Astrocyte (in vitro differentiated cells and primary cell): ENCODE measurements around the gene ZBTB8OS. TPM values are rescaled to one million over a fixed set of nuclear protein-coding genes. Genes with fewer than 3 reads are reported as not detected.
A peak's percentile ranks its signal among the peaks of the same experiment; 100 is the strongest.

Experiments used
- DNase-seq: peaks from one replicate; pipeline ENCODE4 v3.0.0-alpha.2; 2010; ENCODE audit warnings: low read depth
- FAIRE-seq: peaks from 2 replicates; lab custom pipeline; 2011; peaks lifted over from hg19 to GRCh38; lab: Jason Lieb, UNC
- H2AFZ ChIP-seq: 2 replicates; pipeline ENCODE4 v1.6.0; 2012; ENCODE audit warnings: low read depth, low read length, inconsistent platforms
- H3K27ac ChIP-seq: 2 replicates; pipeline ENCODE4 v1.5.1; 2011; ENCODE audit warnings: low read depth, low read length, inconsistent platforms
- H3K27me3 ChIP-seq: 2 replicates; pipeline ENCODE4 v1.6.0; 2011; ENCODE audit warnings: low read length, inconsistent platforms; ENCODE audit not compliant: insufficient read depth
- H3K36me3 ChIP-seq: 2 replicates; pipeline ENCODE4 v1.5.1; 2011; ENCODE audit warnings: low read length, inconsistent platforms; ENCODE audit not compliant: insufficient read depth
- H3K4me1 ChIP-seq: 2 replicates; pipeline ENCODE4 v1.5.1; 2011; ENCODE audit warnings: low read length, inconsistent platforms; ENCODE audit not compliant: insufficient read depth
- H3K4me2 ChIP-seq: 2 replicates; pipeline ENCODE4 v1.6.0; 2012; ENCODE audit warnings: low read length, inconsistent platforms
- H3K4me3 ChIP-seq: 2 replicates; pipeline ENCODE4 v1.5.1; 2011; ENCODE audit warnings: low read depth, mild to moderate bottlenecking, low read length, inconsistent platforms; ENCODE audit not compliant: insufficient read depth
- H3K79me2 ChIP-seq: 2 replicates; pipeline ENCODE4 v1.6.0; 2012; ENCODE audit warnings: mild to moderate bottlenecking, low read length, inconsistent platforms; ENCODE audit not compliant: insufficient read depth
- H3K9ac ChIP-seq: 2 replicates; pipeline ENCODE4 v1.6.0; 2012; ENCODE audit warnings: mild to moderate bottlenecking, low read length, inconsistent platforms
- H3K9me3 ChIP-seq: 2 replicates; pipeline ENCODE4 v1.5.1; 2012; ENCODE audit warnings: low read depth, mild to moderate bottlenecking, low read length, inconsistent platforms; ENCODE audit not compliant: insufficient read depth
- H4K20me1 ChIP-seq: 2 replicates; pipeline ENCODE4 v1.6.0; 2012; ENCODE audit warnings: low read length, inconsistent platforms; ENCODE audit not compliant: insufficient read depth
- H3K27ac Mint-ChIP-seq: one replicate; pipeline ENCODE4 v1.8.0; 2021; ENCODE audit warnings: mild to moderate bottlenecking, mixed read lengths; ENCODE audit not compliant: unreplicated experiment
- H3K27me3 Mint-ChIP-seq: one replicate; pipeline ENCODE4 v1.8.0; 2021; ENCODE audit warnings: low read depth, mixed read lengths; ENCODE audit not compliant: unreplicated experiment
- H3K36me3 Mint-ChIP-seq: one replicate; pipeline ENCODE4 v1.8.0; 2021; ENCODE audit warnings: low read depth, mixed read lengths; ENCODE audit not compliant: unreplicated experiment
- H3K4me1 Mint-ChIP-seq: one replicate; pipeline ENCODE4 v1.8.0; 2021; ENCODE audit warnings: low read depth, mixed read lengths; ENCODE audit not compliant: unreplicated experiment
- H3K4me3 Mint-ChIP-seq: one replicate; pipeline ENCODE4 v1.8.0; 2021; ENCODE audit warnings: mild to moderate bottlenecking, moderate library complexity, mixed read lengths; ENCODE audit not compliant: unreplicated experiment
- H3K9me3 Mint-ChIP-seq: one replicate; pipeline ENCODE4 v1.8.0; 2021; ENCODE audit warnings: mild to moderate bottlenecking, mixed read lengths; ENCODE audit not compliant: unreplicated experiment
- CTCF ChIP-seq: IDR thresholded peaks from 2 replicates; pipeline ENCODE4 v1.5.1; 2011; ENCODE audit warnings: low read depth, mild to moderate bottlenecking, inconsistent platforms, low read length, moderate library complexity; ENCODE audit not compliant: insufficient read depth
- EZH2 ChIP-seq: IDR thresholded peaks from 2 replicates; pipeline ENCODE4 v1.6.1; 2012; ENCODE audit warnings: mild to moderate bottlenecking, low read length, inconsistent platforms; ENCODE audit not compliant: insufficient read depth
- total RNA-seq: library from RNA; stranded (reverse); gene quantifications from 2 replicates; pipeline ENCODE4 v1.2.1, GENCODE V29; 2021

Gene ZBTB8OS
- total RNA-seq, 1 donor from 2014 or later = 60.4 TPM

GRCh38 chr1:32686387-32686786 lies 36.0 kb upstream of the ZBTB8OS start:
- Histone ChIP-seq H4K20me1 (peaks cover 67% of the 10 kb centered on the region), H3K9me3 (no peaks in the 10 kb centered on the region), H3K36me3 (peaks cover 45% of the 10 kb centered on the region), H3K27ac (no peak overlapping the region), H3K4me1 (no peaks in the 10 kb centered on the region), H3K4me3 (no peak overlapping the region), H3K4me2 (no peak overlapping the region), H3K9ac (no peak overlapping the region), H3K79me2 (peaks cover 52% of the 10 kb centered on the region), H2AFZ (no peak overlapping the region), H3K27me3 (no peaks in the 10 kb centered on the region)
- no peak for TF ChIP-seq EZH2
- FAIRE-seq = no peak
- no peaks in the 10 kb centered on the region for H3K27me3 Mint-ChIP-seq
- H3K4me1 Mint-ChIP-seq = no peaks in the 10 kb centered on the region
- no peak overlapping the region for H3K4me3 Mint-ChIP-seq
- H3K27ac Mint-ChIP-seq = no peak overlapping the region
- H3K36me3 Mint-ChIP-seq = peaks cover 7% of the 10 kb centered on the region
- DNase-seq = no peak
- H3K9me3 Mint-ChIP-seq = no peaks in the 10 kb centered on the region

- Histone ChIP-seq H3K27me3 (no peaks in the 10 kb centered on the region), H2AFZ (no peak overlapping the region), H3K4me2 (no peak overlapping the region), H3K9me3 (no peaks in the 10 kb centered on the region), H3K4me1 (no peaks in the 10 kb centered on the region), H3K4me3 (no peak overlapping the region), H3K9ac (no peak overlapping the region), H4K20me1 (peaks cover 70% of the 10 kb centered on the region), H3K27ac (no peak overlapping the region), H3K36me3 (peaks cover 54% of the 10 kb centered on the region), H3K79me2 (peaks cover 47% of the 10 kb centered on the region)
- Mint-ChIP-seq H3K9me3 (no peaks in the 10 kb centered on the region), H3K4me3 (no peak overlapping the region), H3K27ac (no peak overlapping the region), H3K36me3 (peaks cover 9% of the 10 kb centered on the region), H3K27me3 (no peaks in the 10 kb centered on the region), H3K4me1 (no peaks in the 10 kb centered on the region)
- FAIRE-seq (no peak), DNase-seq (no peak)
- TF ChIP-seq EZH2 = no peak
- no peak for TF ChIP-seq CTCF
These were observed 35.1 kb upstream of the ZBTB8OS start for GRCh38 chr1:32685498-32685897.

GRCh38 chr1:32684167-32684811 lies 33.9 kb upstream of the ZBTB8OS start:
- TF ChIP-seq CTCF = no peak
- TF ChIP-seq EZH2 = no peak
- Histone ChIP-seq H3K27me3 (no peaks in the 10 kb centered on the region), H3K4me1 (no peaks in the 10 kb centered on the region), H3K36me3 (peaks cover 58% of the 10 kb centered on the region), H3K4me2 (no peak overlapping the region), H3K9me3 (no peaks in the 10 kb centered on the region), H2AFZ (no peak overlapping the region), H3K27ac (no peak overlapping the region), H4K20me1 (peaks cover 62% of the 10 kb centered on the region), H3K9ac (no peak overlapping the region), H3K79me2 (peaks cover 35% of the 10 kb centered on the region), H3K4me3 (no peak overlapping the region)
- Mint-ChIP-seq H3K36me3 (peaks cover 10% of the 10 kb centered on the region), H3K27me3 (no peaks in the 10 kb centered on the region), H3K9me3 (no peaks in the 10 kb centered on the region), H3K4me1 (no peaks in the 10 kb centered on the region), H3K27ac (peak overlapping the region; percentile 34), H3K4me3 (no peak overlapping the region)
- FAIRE-seq (no peak), DNase-seq (peak; percentile 27)
